H9 (cell line): ENCODE results near the gene KIF24. TPM values are rescaled to one million over a fixed set of nuclear protein-coding genes. Genes with fewer than 3 reads are reported as not detected.

Source experiments
- DNase-seq: peaks from one replicate; pipeline ENCODE4 v3.0.0-alpha.2; 2017
- H2AFZ ChIP-seq: one replicate; pipeline ENCODE4 v1.6.1; 2013; ENCODE audit warnings: mild to moderate bottlenecking, low read length, control low read depth, moderate library complexity
- H2AK5ac ChIP-seq: 2 replicates; pipeline ENCODE4 v1.6.1; 2013; ENCODE audit warnings: low read length, control low read depth, mixed read lengths; ENCODE audit not compliant: insufficient read length
- H2BK120ac ChIP-seq: one replicate; pipeline ENCODE4 v1.6.1; 2013; ENCODE audit warnings: low read depth, mild to moderate bottlenecking, low read length, control low read depth, inconsistent platforms; ENCODE audit not compliant: poor library complexity, severe bottlenecking
- H2BK12ac ChIP-seq: 2 replicates; pipeline ENCODE4 v1.6.1; 2013; ENCODE audit warnings: low read length, control low read depth, mixed read lengths, low read depth; ENCODE audit not compliant: insufficient read length
- H2BK15ac ChIP-seq: 2 replicates; pipeline ENCODE4 v1.6.1; 2013; ENCODE audit warnings: low read depth, low read length, control low read depth
- H2BK20ac ChIP-seq: one replicate; pipeline ENCODE4 v1.6.1; 2013; ENCODE audit warnings: low read depth, mild to moderate bottlenecking, low read length, control low read depth, inconsistent platforms; ENCODE audit not compliant: poor library complexity, severe bottlenecking
- H2BK5ac ChIP-seq: 2 replicates; pipeline ENCODE4 v1.6.1; 2013; ENCODE audit warnings: low read length, control low read depth, mixed read lengths; ENCODE audit not compliant: insufficient read length
- H3K14ac ChIP-seq: 2 replicates; pipeline ENCODE4 v1.6.1; 2013; ENCODE audit warnings: low read length, control low read depth; ENCODE audit not compliant: insufficient read depth
- H3K18ac ChIP-seq: 2 replicates; pipeline ENCODE4 v1.6.1; 2013; ENCODE audit warnings: low read depth, mild to moderate bottlenecking, mixed read lengths, low read length, control low read depth; ENCODE audit not compliant: insufficient read length
- H3K23ac ChIP-seq: 2 replicates; pipeline ENCODE4 v1.6.1; 2013; ENCODE audit warnings: low read length, control low read depth, mixed read lengths, low read depth; ENCODE audit not compliant: insufficient read length
- H3K23me2 ChIP-seq: 2 replicates; pipeline ENCODE4 v1.6.1; 2013; ENCODE audit warnings: low read depth, mild to moderate bottlenecking, mixed read lengths, low read length, control low read depth; ENCODE audit not compliant: insufficient read length, poor library complexity, severe bottlenecking
- H3K27ac ChIP-seq: 2 replicates; pipeline ENCODE4 v1.5.1; 2013; ENCODE audit warnings: low read length, control low read depth, mixed read lengths, low read depth; ENCODE audit not compliant: insufficient read length
- H3K27me3 ChIP-seq: 2 replicates; pipeline ENCODE4 v1.6.1; 2013; ENCODE audit warnings: low read length, control low read depth, inconsistent platforms; ENCODE audit not compliant: insufficient read depth
- H3K4ac ChIP-seq: 2 replicates; pipeline ENCODE4 v1.6.1; 2013; ENCODE audit warnings: low read depth, mild to moderate bottlenecking, control low read depth, inconsistent platforms, low read length, moderate library complexity
- H3K4me1 ChIP-seq: 2 replicates; pipeline ENCODE4 v1.6.1; 2013; ENCODE audit warnings: low read length, control low read depth, inconsistent platforms; ENCODE audit not compliant: insufficient read depth
- H3K4me2 ChIP-seq: 2 replicates; pipeline ENCODE4 v1.6.1; 2013; ENCODE audit warnings: low read length, control low read depth, mixed read lengths; ENCODE audit not compliant: insufficient read length, insufficient read depth
- H3K56ac ChIP-seq: 2 replicates; pipeline ENCODE4 v1.6.1; 2013; ENCODE audit warnings: low read depth, mild to moderate bottlenecking, mixed read lengths, low read length, control low read depth; ENCODE audit not compliant: insufficient read length
- H3K79me1 ChIP-seq: 2 replicates; pipeline ENCODE4 v1.6.1; 2013; ENCODE audit warnings: low read depth, mild to moderate bottlenecking, moderate library complexity, low read length, control low read depth, inconsistent platforms; ENCODE audit not compliant: insufficient read depth, poor library complexity, severe bottlenecking
- H3K79me2 ChIP-seq: 2 replicates; pipeline ENCODE4 v1.6.1; 2013; ENCODE audit warnings: low read length, control low read depth, inconsistent platforms; ENCODE audit not compliant: insufficient read depth
- H3K9ac ChIP-seq: 2 replicates; pipeline ENCODE4 v1.6.1; 2013; ENCODE audit warnings: low read length, control low read depth, mixed read lengths; ENCODE audit not compliant: insufficient read length; ENCODE audit errors: extremely low read depth
- H3K9me3 ChIP-seq: one replicate; pipeline ENCODE4 v1.6.1; 2013; ENCODE audit warnings: low read depth, low read length, inconsistent platforms; ENCODE audit not compliant: control insufficient read depth
- H3T11ph ChIP-seq: one replicate; pipeline ENCODE4 v1.6.1; 2013; ENCODE audit warnings: mild to moderate bottlenecking, low read length, control low read depth, inconsistent platforms
- H4K20me1 ChIP-seq: one replicate; pipeline ENCODE4 v1.6.1; 2013; ENCODE audit not compliant: control insufficient read depth, insufficient read length, insufficient read depth
- H4K5ac ChIP-seq: 2 replicates; pipeline ENCODE4 v1.6.1; 2013; ENCODE audit warnings: low read depth, mild to moderate bottlenecking, mixed read lengths, low read length, control low read depth; ENCODE audit not compliant: insufficient read length
- H4K8ac ChIP-seq: replicated peaks from 2 replicates; pipeline ENCODE4 v1.6.1; 2013; ENCODE audit warnings: low read length, control low read depth, mixed read lengths, low read depth; ENCODE audit not compliant: insufficient read length
- H4K91ac ChIP-seq: 2 replicates; pipeline ENCODE4 v1.6.1; 2013; ENCODE audit warnings: low read depth, mild to moderate bottlenecking, moderate library complexity, mixed read lengths, low read length, control low read depth; ENCODE audit not compliant: insufficient read length
- H3K27ac Mint-ChIP-seq, 3 experiments: 2 replicates in 2 of 3; 3 replicates in 1 of 3; pipeline ENCODE4 v1.8.0; 2020 to 2021; ENCODE audit warnings: mixed read lengths in 3 of 3, mild to moderate bottlenecking in 1 of 3, moderate library complexity in 1 of 3
- H3K27me3 Mint-ChIP-seq: 2 replicates; pipeline ENCODE4 v1.8.0; 2021; ENCODE audit warnings: low read depth, mild to moderate bottlenecking, moderate library complexity, mixed read lengths
- H3K36me3 Mint-ChIP-seq, 3 experiments: 2 replicates in 2 of 3; 3 replicates in 1 of 3; pipeline ENCODE4 v1.8.0; 2020 to 2021; ENCODE audit warnings: low read depth in 3 of 3, mixed read lengths in 3 of 3; ENCODE audit not compliant: insufficient read depth in 1 of 3
- H3K4me1 Mint-ChIP-seq, 2 experiments: 2 replicates each; pipeline ENCODE4 v1.8.0; 2020; ENCODE audit warnings: mixed read lengths in 2 of 2
- H3K4me3 Mint-ChIP-seq, 2 experiments: 2 replicates in 1 of 2; 3 replicates in 1 of 2; pipeline ENCODE4 v1.8.0; 2020 to 2021; ENCODE audit warnings: mild to moderate bottlenecking in 2 of 2, mixed read lengths in 2 of 2, moderate library complexity in 1 of 2
- H3K9me3 Mint-ChIP-seq, 2 experiments: 2 replicates in 1 of 2; 3 replicates in 1 of 2; pipeline ENCODE4 v1.8.0; 2020; ENCODE audit warnings: mild to moderate bottlenecking in 2 of 2, mixed read lengths in 2 of 2, moderate library complexity in 1 of 2
- WGBS: extraction: QIAGEN DNeasy Blood & Tissue Kit; methylation state at CpG from one replicate; pipeline ENCODE4 v1.1.7; 2013; ENCODE audit warnings: missing lambda C conversion rate, low lambda C conversion rate, mixed read lengths; ENCODE audit not compliant: insufficient read length; ENCODE audit errors: extremely low coverage; 5-methylcytosine and 5-hydroxymethylcytosine counted together
- total RNA-seq: library from RNA; stranded (reverse); gene quantifications from 2 replicates; pipeline ENCODE4 v1.2.1, GENCODE V29; 2021
- TF ChIP-seq, protein P1 (sequence below): fragments of 200-600 bp; sonication (generic); conservative IDR thresholded peaks from 3 replicates; pipeline ENCODE4 v1.8.0; 2021; ENCODE audit warnings: antibody characterized with exemption, mild to moderate bottlenecking

The KIF24 gene
- total RNA-seq, 1 experiment from 2014 or later = 4.0 TPM

DNA sequence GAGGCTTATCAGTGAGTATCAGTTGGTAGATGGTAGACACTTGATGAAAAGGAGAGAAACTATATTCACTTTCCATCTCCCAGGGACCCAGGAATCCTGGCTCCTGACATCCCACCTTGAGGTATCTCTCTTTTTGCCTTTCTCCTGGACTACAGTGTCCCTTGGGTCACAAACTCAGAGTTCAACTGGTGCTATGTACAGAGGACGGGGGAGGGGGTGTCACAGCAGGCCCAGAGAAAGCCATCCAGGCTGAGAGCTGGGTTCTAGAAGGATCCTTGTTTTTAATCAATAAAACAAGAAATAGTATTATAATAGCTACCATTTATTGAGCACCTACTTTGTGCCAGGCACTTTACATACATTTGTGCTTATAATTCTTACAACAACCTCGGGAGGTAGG, 37.3 kb upstream of the KIF24 start:
- H3T11ph ChIP-seq = no peak overlapping the region
- WGBS = no CpG with 5 or more reads among the region's 2 CpGs
- H3K4ac ChIP-seq = no peak overlapping the region
- Mint-ChIP-seq H3K4me3 (no peak overlapping the region), H3K4me1 (peaks cover 25 to 26% of the 10 kb centered on the region in 2 experiments), H3K9me3 (peaks cover 7 to 22% of the 10 kb centered on the region in 2 experiments; a peak in 4 of 5 replicates), H3K27ac (no peak overlapping the region), H3K27me3 (peaks cover 14% of the 10 kb centered on the region), H3K36me3 (peaks cover 37 to 40% (median 37%) of the 10 kb centered on the region in 3 experiments)
- no peak overlapping the region for H3K27ac ChIP-seq
- no peak overlapping the region for H2BK5ac ChIP-seq
- H3K27me3 ChIP-seq = no peaks in the 10 kb centered on the region
- peaks cover 24% of the 10 kb centered on the region for H3K4me1 ChIP-seq
- no peaks in the 10 kb centered on the region for H3K79me1 ChIP-seq
- H2AFZ ChIP-seq = no peak overlapping the region
- H2AK5ac ChIP-seq = no peak overlapping the region
- H3K14ac ChIP-seq = no peak overlapping the region
- no peak overlapping the region for H2BK15ac ChIP-seq
- H4K20me1 ChIP-seq = no peaks in the 10 kb centered on the region
- H3K23me2 ChIP-seq = no peaks in the 10 kb centered on the region
- no peak for DNase-seq
- no peak overlapping the region for H3K56ac ChIP-seq
- H4K5ac ChIP-seq = no peak overlapping the region
- H2BK12ac ChIP-seq = no peak overlapping the region
- H3K4me2 ChIP-seq = no peak overlapping the region
- H3K18ac ChIP-seq = no peak overlapping the region
- no peak overlapping the region for H4K8ac ChIP-seq
- no peak overlapping the region for H3K9ac ChIP-seq
- no peaks in the 10 kb centered on the region for H3K79me2 ChIP-seq
- no peaks in the 10 kb centered on the region for H3K9me3 ChIP-seq
- H2BK20ac ChIP-seq = no peak overlapping the region
- H4K91ac ChIP-seq = no peak overlapping the region
- no peak overlapping the region for H3K23ac ChIP-seq
- TF ChIP-seq, protein P1, sequence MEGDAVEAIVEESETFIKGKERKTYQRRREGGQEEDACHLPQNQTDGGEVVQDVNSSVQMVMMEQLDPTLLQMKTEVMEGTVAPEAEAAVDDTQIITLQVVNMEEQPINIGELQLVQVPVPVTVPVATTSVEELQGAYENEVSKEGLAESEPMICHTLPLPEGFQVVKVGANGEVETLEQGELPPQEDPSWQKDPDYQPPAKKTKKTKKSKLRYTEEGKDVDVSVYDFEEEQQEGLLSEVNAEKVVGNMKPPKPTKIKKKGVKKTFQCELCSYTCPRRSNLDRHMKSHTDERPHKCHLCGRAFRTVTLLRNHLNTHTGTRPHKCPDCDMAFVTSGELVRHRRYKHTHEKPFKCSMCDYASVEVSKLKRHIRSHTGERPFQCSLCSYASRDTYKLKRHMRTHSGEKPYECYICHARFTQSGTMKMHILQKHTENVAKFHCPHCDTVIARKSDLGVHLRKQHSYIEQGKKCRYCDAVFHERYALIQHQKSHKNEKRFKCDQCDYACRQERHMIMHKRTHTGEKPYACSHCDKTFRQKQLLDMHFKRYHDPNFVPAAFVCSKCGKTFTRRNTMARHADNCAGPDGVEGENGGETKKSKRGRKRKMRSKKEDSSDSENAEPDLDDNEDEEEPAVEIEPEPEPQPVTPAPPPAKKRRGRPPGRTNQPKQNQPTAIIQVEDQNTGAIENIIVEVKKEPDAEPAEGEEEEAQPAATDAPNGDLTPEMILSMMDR = no peak
- no peak overlapping the region for H2BK120ac ChIP-seq
